Calu3 (cell line): Measurements from ENCODE around the gene PDE10A. TPM values are rescaled to one million over a fixed set of nuclear protein-coding genes. Genes with fewer than 3 reads are reported as not detected.

Experiments used
- BruUV-seq: library from RNA; stranded (reverse); fragments of 400-500 nt; replicated peaks from 2 replicates; lab custom pipeline; 2021; lab: Mats Ljungman, UMichigan
- CTCF ChIA-PET: fragments of 300-600 bp; sonication (Branson Sonifier 250); formaldehyde crosslinking; loops from one replicate; lab custom pipeline; 2022; ENCODE audit warnings: antibody characterized with exemption; lab: Charles Lee
- DNase-seq: peaks from one replicate; pipeline ENCODE4 v3.0.0; 2022
- H3K27ac Mint-ChIP-seq: one replicate; pipeline ENCODE4 v1.8.0; 2022; ENCODE audit warnings: mixed read lengths; ENCODE audit not compliant: unreplicated experiment
- H3K27me3 Mint-ChIP-seq: one replicate; pipeline ENCODE4 v1.8.0; 2022; ENCODE audit warnings: mixed read lengths; ENCODE audit not compliant: unreplicated experiment
- H3K36me3 Mint-ChIP-seq: one replicate; pipeline ENCODE4 v1.8.0; 2022; ENCODE audit warnings: mild to moderate bottlenecking, moderate library complexity, mixed read lengths; ENCODE audit not compliant: insufficient read depth, unreplicated experiment
- H3K4me1 Mint-ChIP-seq: one replicate; pipeline ENCODE4 v1.8.0; 2022; ENCODE audit warnings: mild to moderate bottlenecking, low read depth, mixed read lengths; ENCODE audit not compliant: unreplicated experiment
- H3K4me3 Mint-ChIP-seq: one replicate; pipeline ENCODE4 v1.8.0; 2022; ENCODE audit warnings: mild to moderate bottlenecking, low read depth, moderate library complexity, mixed read lengths; ENCODE audit not compliant: unreplicated experiment
- H3K9me3 Mint-ChIP-seq: one replicate; pipeline ENCODE4 v1.8.0; 2022; ENCODE audit warnings: low read depth, mixed read lengths; ENCODE audit not compliant: unreplicated experiment
- CTCF ChIP-seq: fragments of 200-600 bp; IDR thresholded peaks from one replicate; pipeline ENCODE4 v1.8.0; 2022; ENCODE audit warnings: antibody characterized with exemption; ENCODE audit not compliant: unreplicated experiment
- intact Hi-C: fragments of 100-400 bp; cut with micrococcal nuclease; formaldehyde crosslinking; loops from one replicate; pipeline ENCODE4 v1.10.0; 2022; ENCODE audit not compliant: unreplicated experiment
- total RNA-seq: library from RNA; stranded (reverse); gene quantifications from 2 replicates; pipeline ENCODE4 v1.2.3, GENCODE V29; 2022

PDE10A gene
- total RNA-seq, 1 experiment from 2014 or later, result 22.5 TPM

GRCh38 chr6:165630544-165630953 is 32.5 kb downstream of the PDE10A start:
- TF ChIP-seq CTCF, result no peak
- H3K4me1 Mint-ChIP-seq, result peaks cover 20% of the 10 kb centered on the region
- BruUV-seq, result no TSS peak
- H3K27me3 Mint-ChIP-seq, result no peaks in the 10 kb centered on the region
- H3K4me3 Mint-ChIP-seq, result no peak overlapping the region
- no peak for DNase-seq
- intact Hi-C loops, result no loop called here
- no peak overlapping the region for H3K27ac Mint-ChIP-seq
- no peaks in the 10 kb centered on the region for H3K36me3 Mint-ChIP-seq
- H3K9me3 Mint-ChIP-seq, result no peaks in the 10 kb centered on the region
- CTCF ChIA-PET, result no interaction called here

GRCh38 chr6:165628955-165629354 is 34.1 kb downstream of the PDE10A start:
- Mint-ChIP-seq H3K36me3 (no peaks in the 10 kb centered on the region), H3K4me1 (peaks cover 32% of the 10 kb centered on the region), H3K4me3 (no peak overlapping the region), H3K9me3 (peaks cover 3% of the 10 kb centered on the region), H3K27ac (no peak overlapping the region), H3K27me3 (no peaks in the 10 kb centered on the region)
- TF ChIP-seq CTCF, result no peak
- CTCF ChIA-PET, result no interaction called here
- DNase-seq, result no peak
- intact Hi-C loops, result no loop called here
- no TSS peak for BruUV-seq

- peaks cover 6% of the 10 kb centered on the region for H3K9me3 Mint-ChIP-seq
- no peak for DNase-seq
- H3K4me3 Mint-ChIP-seq, result no peak overlapping the region
- peaks cover 27% of the 10 kb centered on the region for H3K4me1 Mint-ChIP-seq
- H3K36me3 Mint-ChIP-seq, result no peaks in the 10 kb centered on the region
- H3K27me3 Mint-ChIP-seq, result no peaks in the 10 kb centered on the region
- no peak overlapping the region for H3K27ac Mint-ChIP-seq
- BruUV-seq, result no TSS peak
- no peak for TF ChIP-seq CTCF
- intact Hi-C loops, result no loop called here
- CTCF ChIA-PET, result no interaction called here
Measured at GRCh38 chr6:165627366-165627765, 35.7 kb downstream of the PDE10A start.

GRCh38 chr6:165626711-165627110 is 36.3 kb downstream of the PDE10A start:
- H3K4me1 Mint-ChIP-seq, result peaks cover 22% of the 10 kb centered on the region
- no peak for DNase-seq
- BruUV-seq, result no TSS peak
- H3K27me3 Mint-ChIP-seq, result no peaks in the 10 kb centered on the region
- intact Hi-C loops, result no loop called here
- CTCF ChIA-PET, result no interaction called here
- no peak for TF ChIP-seq CTCF
- H3K9me3 Mint-ChIP-seq, result peaks cover 6% of the 10 kb centered on the region
- H3K4me3 Mint-ChIP-seq, result no peak overlapping the region
- H3K27ac Mint-ChIP-seq, result no peak overlapping the region
- no peaks in the 10 kb centered on the region for H3K36me3 Mint-ChIP-seq
